Nephron progenitor cell (in vitro differentiated cells): ENCODE data around the gene PNMA8C.
A peak's percentile ranks its signal among the peaks of the same experiment; 100 is the strongest.

ENCODE experiments used
- DNase-seq: peaks from one replicate; pipeline ENCODE4 v3.0.0; 2021
- H3K27ac Mint-ChIP-seq: 2 replicates; pipeline ENCODE4 v1.8.0; 2021; ENCODE audit warnings: mild to moderate bottlenecking, moderate library complexity, mixed read lengths
- H3K27me3 Mint-ChIP-seq: 2 replicates; pipeline ENCODE4 v1.8.0; 2021; ENCODE audit warnings: mild to moderate bottlenecking, low read depth, mixed read lengths; ENCODE audit not compliant: poor library complexity
- H3K36me3 Mint-ChIP-seq: 2 replicates; pipeline ENCODE4 v1.8.0; 2021; ENCODE audit warnings: low read depth, mixed read lengths
- H3K4me1 Mint-ChIP-seq: 2 replicates; pipeline ENCODE4 v1.8.0; 2021; ENCODE audit warnings: mixed read lengths
- H3K4me3 Mint-ChIP-seq: 2 replicates; pipeline ENCODE4 v1.8.0; 2021; ENCODE audit warnings: mild to moderate bottlenecking, moderate library complexity, mixed read lengths
- H3K9me3 Mint-ChIP-seq: 2 replicates; pipeline ENCODE4 v1.8.0; 2021; ENCODE audit warnings: mild to moderate bottlenecking, moderate library complexity, mixed read lengths
- CTCF ChIP-seq: fragments of 200-600 bp; sonication (generic); IDR thresholded peaks from 2 replicates; pipeline ENCODE4 v1.5.0; 2021; ENCODE audit warnings: antibody characterized with exemption

The PNMA8C gene

GRCh38 chr19:46390866-46391265 is 37.9 kb downstream of the PNMA8C start:
- Mint-ChIP-seq H3K4me3 (no peak overlapping the region), H3K27ac (peak overlapping the region; percentile 71), H3K36me3 (peaks cover 62% of the 10 kb centered on the region), H3K27me3 (peaks cover 6% of the 10 kb centered on the region), H3K4me1 (peaks cover 29% of the 10 kb centered on the region), H3K9me3 (peaks cover 6% of the 10 kb centered on the region)
- DNase-seq, result no peak
- no peak for TF ChIP-seq CTCF

- no peak for TF ChIP-seq CTCF
- DNase-seq, result no peak
Measured at GRCh38 chr19:46390121-46390858, 38.4 kb downstream of the PNMA8C start.

GRCh38 chr19:46388311-46389095 is 40.2 kb downstream of the PNMA8C start:
- Mint-ChIP-seq H3K36me3 (peaks cover 78% of the 10 kb centered on the region), H3K27me3 (peaks cover 6% of the 10 kb centered on the region), H3K9me3 (peaks cover 6% of the 10 kb centered on the region), H3K27ac (no peak overlapping the region), H3K4me3 (no peak overlapping the region), H3K4me1 (peaks cover 25% of the 10 kb centered on the region)
- no peak for TF ChIP-seq CTCF
- no peak for DNase-seq

More at GRCh38 chr19:46390121-46390858, 38.4 kb downstream of the PNMA8C start:
- Mint-ChIP-seq H3K4me1 (peaks cover 25% of the 10 kb centered on the region), H3K4me3 (no peak overlapping the region), H3K9me3 (peaks cover 6% of the 10 kb centered on the region), H3K36me3 (peaks cover 64% of the 10 kb centered on the region), H3K27ac (no peak overlapping the region), H3K27me3 (peaks cover 6% of the 10 kb centered on the region)

GRCh38 chr19:46387713-46388130 is 41.0 kb downstream of the PNMA8C start:
- H3K4me3 Mint-ChIP-seq, result no peak overlapping the region
- H3K27ac Mint-ChIP-seq, result no peak overlapping the region
- peaks cover 25% of the 10 kb centered on the region for H3K4me1 Mint-ChIP-seq
- no peak for DNase-seq
- no peak for TF ChIP-seq CTCF
- H3K27me3 Mint-ChIP-seq, result peaks cover 6% of the 10 kb centered on the region
- H3K36me3 Mint-ChIP-seq, result peaks cover 78% of the 10 kb centered on the region
- H3K9me3 Mint-ChIP-seq, result peaks cover 6% of the 10 kb centered on the region

- peaks cover 25% of the 10 kb centered on the region for H3K4me1 Mint-ChIP-seq
- H3K36me3 Mint-ChIP-seq, result peaks cover 78% of the 10 kb centered on the region
Measured at GRCh38 chr19:46386996-46387712, 41.6 kb downstream of the PNMA8C start.

More at GRCh38 chr19:46386996-46387712, 41.6 kb downstream of the PNMA8C start:
- peaks cover 6% of the 10 kb centered on the region for H3K9me3 Mint-ChIP-seq
- no peak overlapping the region for H3K4me3 Mint-ChIP-seq
- H3K27ac Mint-ChIP-seq, result no peak overlapping the region
- H3K27me3 Mint-ChIP-seq, result peaks cover 6% of the 10 kb centered on the region
- TF ChIP-seq CTCF, result no peak
- no peak for DNase-seq
